Endothelial cell of umbilical vein (primary cell): Measurements from ENCODE around the gene SPDL1. TPM values are rescaled to one million over a fixed set of nuclear protein-coding genes. Genes with fewer than 3 reads are reported as not detected.

Source experiments
- BruUV-seq: library from RNA; stranded (reverse); fragments of 400-500 nt; replicated peaks from 2 replicates; lab custom pipeline; 2021; lab: Mats Ljungman, UMichigan
- CTCF ChIA-PET: fragments of 300-600, 350-600 bp; sonication (Branson Sonifier 250); formaldehyde crosslinking; loops from one replicate; lab custom pipeline; 2021; ENCODE audit warnings: antibody characterized with exemption, inconsistent platforms; lab: Charles Lee
- POLR2A ChIA-PET: fragments of 300-600, 350-600 bp; sonication (Branson Sonifier 250); formaldehyde crosslinking; loops from one replicate; lab custom pipeline; 2021; ENCODE audit warnings: antibody characterized with exemption, inconsistent platforms; lab: Charles Lee
- DNase-seq: peaks from one replicate; pipeline ENCODE4 v3.0.0-alpha.2; 2011; ENCODE audit warnings: low read depth, low spot score
- FAIRE-seq: peaks from 2 replicates; lab custom pipeline; 2011; peaks lifted over from hg19 to GRCh38; lab: Jason Lieb, UNC
- H2AFZ ChIP-seq: 2 replicates; pipeline ENCODE4 v1.6.0; 2012; ENCODE audit warnings: low read depth, low read length, control low read depth, inconsistent platforms
- H3K27ac ChIP-seq: 2 replicates; pipeline ENCODE4 v1.5.1; 2011; ENCODE audit warnings: low read depth, mild to moderate bottlenecking, control low read depth, low read length, moderate library complexity; ENCODE audit not compliant: insufficient read depth
- H3K27me3 ChIP-seq, 2 experiments: 2 replicates each; pipeline versions ENCODE4 v1.6.0 to v1.6.1; 2011; ENCODE audit warnings: low read length in 2 of 2, mixed read lengths in 1 of 2; ENCODE audit not compliant: control insufficient read depth in 2 of 2, insufficient read depth in 2 of 2
- H3K36me3 ChIP-seq, 2 experiments: 2 replicates in 1 of 2; 3 replicates in 1 of 2; pipeline ENCODE4 v1.5.1; 2011; ENCODE audit warnings: low read length in 2 of 2, mild to moderate bottlenecking in 1 of 2, moderate library complexity in 1 of 2; ENCODE audit not compliant: control insufficient read depth in 2 of 2, insufficient read depth in 2 of 2; ENCODE audit errors: extremely low read depth in 1 of 2
- H3K4me1 ChIP-seq: 3 replicates; pipeline ENCODE4 v1.5.1; 2011; ENCODE audit warnings: mild to moderate bottlenecking, low read length; ENCODE audit not compliant: control insufficient read depth, insufficient read depth; ENCODE audit errors: extremely low read depth
- H3K4me2 ChIP-seq: 2 replicates; pipeline ENCODE4 v1.6.1; 2011; ENCODE audit warnings: low read length, control low read depth, mixed read lengths; ENCODE audit not compliant: insufficient read depth
- H3K4me3 ChIP-seq, 3 experiments: fragments of 200-600 bp in 1 of 3; sonication (generic), shearing (Covaris generic) in 1 of 3; replicated peaks in 1 of 3; 2 replicates each; pipeline ENCODE4 v1.5.1; 2011 to 2016; ENCODE audit warnings: control low read depth in 3 of 3, low read length in 3 of 3, mild to moderate bottlenecking in 2 of 3, inconsistent platforms in 1 of 3, low read depth in 1 of 3, moderate library complexity in 1 of 3; ENCODE audit not compliant: insufficient read depth in 1 of 3
- H3K79me2 ChIP-seq: 2 replicates; pipeline ENCODE4 v1.6.0; 2012; ENCODE audit warnings: low read length, inconsistent platforms; ENCODE audit not compliant: control insufficient read depth, insufficient read depth
- H3K9ac ChIP-seq: replicated peaks from 2 replicates; pipeline ENCODE3; 2011; ENCODE audit warnings: low read length, control low read depth; ENCODE audit not compliant: insufficient read depth; ENCODE audit errors: extremely low read depth
- H3K9me1 ChIP-seq: replicated peaks from 3 replicates; pipeline ENCODE4 v1.6.0; 2011; ENCODE audit warnings: mild to moderate bottlenecking, low read length; ENCODE audit not compliant: control insufficient read depth, insufficient read depth; ENCODE audit errors: extremely low read depth
- H3K9me3 ChIP-seq: replicated peaks from 2 replicates; pipeline ENCODE4 v1.5.1; 2012; ENCODE audit warnings: low read length, inconsistent platforms; ENCODE audit not compliant: control insufficient read depth, insufficient read depth
- H4K20me1 ChIP-seq: replicated peaks from 2 replicates; pipeline ENCODE3; 2011; ENCODE audit warnings: mild to moderate bottlenecking, low read length; ENCODE audit not compliant: control insufficient read depth, insufficient read depth; ENCODE audit errors: extremely low read depth
- MYC ChIP-seq: IDR thresholded peaks from one replicate; pipeline ENCODE4 v1.6.1; 2011; ENCODE audit warnings: mild to moderate bottlenecking, low read depth, low read length
- dilution Hi-C: fragments of 300-500 bp; cut with MboI; formaldehyde crosslinking; loops from one replicate; pipeline ENCODE4 v1.15.0; 2019; ENCODE audit warnings: low sequenced_read_pairs; ENCODE audit not compliant: extremely low pct_ligation_motif_present
- intact Hi-C: fragments of 100-400 bp; cut with micrococcal nuclease; formaldehyde crosslinking; loops from one replicate; pipeline ENCODE4 v1.10.0; 2022
- polyA plus RNA-seq, 4 experiments: library from polyadenylated mRNA; depleted of rRNA in 3 of 4; stranded (reverse) in 3 of 4; unstranded in 1 of 4; fragments of >200 nt; gene quantifications; 2 replicates each; pipeline versions ENCODE4 v1.2.1 to v1.2.3, GENCODE V29; 2011 to 2012; ENCODE audit warnings: missing spikeins in 1 of 4
- total RNA-seq: library from RNA; stranded (reverse); gene quantifications from 2 replicates; pipeline ENCODE4 v1.2.3, GENCODE V29; 2021
- TF ChIP-seq, protein P1 (sequence below), 2 donors: IDR thresholded peaks; 1 replicate in 1 of 2; 2 replicates in 1 of 2; pipeline ENCODE4 v1.5.1; 2011; ENCODE audit warnings: low read length in 2 of 2, mild to moderate bottlenecking in 2 of 2, moderate library complexity in 2 of 2, control low read depth in 1 of 2, inconsistent platforms in 1 of 2, low read depth in 1 of 2; ENCODE audit not compliant: insufficient read depth in 1 of 2; ENCODE audit errors: extremely low read depth in 1 of 2
- TF ChIP-seq, protein P2 (sequence below): IDR thresholded peaks from 2 replicates; pipeline ENCODE4 v1.6.1; 2011; ENCODE audit not compliant: insufficient read depth, insufficient read length

The SPDL1 gene
- total and polyA plus RNA-seq, 2 donors (not counting 3 experiments of a cell fraction or from before 2014, with no cell fraction given) = 19.7 to 51.8 TPM

DNA sequence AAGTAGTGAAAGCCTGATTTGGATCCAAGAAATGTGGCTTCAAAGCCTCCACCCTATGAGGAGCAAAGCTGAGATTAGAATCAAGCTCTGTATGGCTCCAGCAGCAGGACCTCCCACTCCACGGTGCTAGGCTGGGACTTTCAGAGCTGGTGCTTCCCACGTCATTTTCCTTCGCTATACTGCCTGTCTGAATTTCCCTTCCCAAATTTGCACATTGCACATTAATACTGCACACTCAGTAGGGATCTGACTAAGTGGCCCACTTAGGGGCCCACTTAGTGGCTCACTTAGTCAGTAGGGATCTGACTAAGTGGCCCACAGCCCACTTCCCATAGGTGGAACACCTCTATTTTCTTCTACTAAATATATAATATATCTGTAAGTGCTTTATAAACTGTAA lies 14.1 kb upstream of the SPDL1 start:
- H3K4me2 ChIP-seq = no peak overlapping the region
- DNase-seq (no peak), FAIRE-seq (no peak)
- H3K79me2 ChIP-seq = no peaks in the 10 kb centered on the region
- H3K4me3 ChIP-seq = no peak overlapping the region
- H2AFZ ChIP-seq = no peak overlapping the region
- no peaks in the 10 kb centered on the region for H4K20me1 ChIP-seq
- no peak overlapping the region for H3K27ac ChIP-seq
- TF ChIP-seq, protein P1, sequence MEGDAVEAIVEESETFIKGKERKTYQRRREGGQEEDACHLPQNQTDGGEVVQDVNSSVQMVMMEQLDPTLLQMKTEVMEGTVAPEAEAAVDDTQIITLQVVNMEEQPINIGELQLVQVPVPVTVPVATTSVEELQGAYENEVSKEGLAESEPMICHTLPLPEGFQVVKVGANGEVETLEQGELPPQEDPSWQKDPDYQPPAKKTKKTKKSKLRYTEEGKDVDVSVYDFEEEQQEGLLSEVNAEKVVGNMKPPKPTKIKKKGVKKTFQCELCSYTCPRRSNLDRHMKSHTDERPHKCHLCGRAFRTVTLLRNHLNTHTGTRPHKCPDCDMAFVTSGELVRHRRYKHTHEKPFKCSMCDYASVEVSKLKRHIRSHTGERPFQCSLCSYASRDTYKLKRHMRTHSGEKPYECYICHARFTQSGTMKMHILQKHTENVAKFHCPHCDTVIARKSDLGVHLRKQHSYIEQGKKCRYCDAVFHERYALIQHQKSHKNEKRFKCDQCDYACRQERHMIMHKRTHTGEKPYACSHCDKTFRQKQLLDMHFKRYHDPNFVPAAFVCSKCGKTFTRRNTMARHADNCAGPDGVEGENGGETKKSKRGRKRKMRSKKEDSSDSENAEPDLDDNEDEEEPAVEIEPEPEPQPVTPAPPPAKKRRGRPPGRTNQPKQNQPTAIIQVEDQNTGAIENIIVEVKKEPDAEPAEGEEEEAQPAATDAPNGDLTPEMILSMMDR (IDR thresholded peaks at IDR 0.05; ENCODE audit: extremely low read depth in 1 of 2, insufficient read depth in 1 of 2, low read depth in 1 of 2, low read length in 2 of 2) = no peak
- TF ChIP-seq, protein P2, sequence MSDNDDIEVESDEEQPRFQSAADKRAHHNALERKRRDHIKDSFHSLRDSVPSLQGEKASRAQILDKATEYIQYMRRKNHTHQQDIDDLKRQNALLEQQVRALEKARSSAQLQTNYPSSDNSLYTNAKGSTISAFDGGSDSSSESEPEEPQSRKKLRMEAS = no peak
- dilution Hi-C loops (no loop called here), intact Hi-C loops (no loop called here)
- ChIA-PET POLR2A (no interaction called here), CTCF (interaction anchor here (1.5 to 1.9 kb wide), 4 partner anchors 10 to 582 kb away, joined by 3 to 8 read pairs (median 5); partner anchors contain the start of gene SPDL1)
- BruUV-seq = no TSS peak
- no peaks in the 10 kb centered on the region for H3K9me1 ChIP-seq
- H3K36me3 ChIP-seq = no peaks in the 10 kb centered on the region
- no peaks in the 10 kb centered on the region for H3K4me1 ChIP-seq
- no peak overlapping the region for H3K9ac ChIP-seq
- H3K27me3 ChIP-seq = peaks cover 5 to 8% of the 10 kb centered on the region in 2 experiments
- H3K9me3 ChIP-seq = no peaks in the 10 kb centered on the region

DNA sequence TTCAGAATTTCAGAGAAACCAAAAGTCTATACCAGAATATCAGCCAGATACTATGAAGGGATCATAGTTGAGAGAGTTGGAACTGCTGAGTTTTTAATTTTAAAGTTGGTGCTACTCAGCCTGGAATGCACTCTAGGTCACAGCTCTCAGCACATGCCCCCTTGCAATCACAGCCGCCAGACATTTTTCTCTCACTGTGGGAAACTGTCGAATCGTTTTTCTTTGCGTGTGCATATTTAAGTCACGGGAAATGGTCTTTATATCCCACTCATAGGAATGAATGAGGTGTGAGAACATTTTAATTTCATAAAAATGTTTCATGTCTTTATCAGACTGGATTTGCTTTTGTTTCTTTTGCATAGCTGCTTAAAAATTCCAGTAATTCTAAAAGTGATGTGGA lies 12.2 kb upstream of the SPDL1 start:
- no peak for TF ChIP-seq MYC
- Histone ChIP-seq H3K79me2 (no peaks in the 10 kb centered on the region), H3K27me3 (peaks cover 19 to 26% of the 10 kb centered on the region in 2 experiments), H3K4me2 (no peak overlapping the region), H3K4me1 (no peaks in the 10 kb centered on the region), H3K9ac (no peak overlapping the region), H3K36me3 (no peaks in the 10 kb centered on the region), H3K27ac (no peak overlapping the region), H2AFZ (no peak overlapping the region), H3K4me3 (no peak overlapping the region), H4K20me1 (no peaks in the 10 kb centered on the region), H3K9me1 (no peaks in the 10 kb centered on the region), H3K9me3 (no peaks in the 10 kb centered on the region)
- dilution Hi-C loops (no loop called here), intact Hi-C loops (no loop called here)
- DNase-seq (no peak), FAIRE-seq (no peak)
- POLR2A ChIA-PET = no interaction called here
- CTCF ChIA-PET = interaction anchor here (1.0 to 1.2 kb wide), 2 partner anchors 10 to 584 kb away, joined by 3 to 6 read pairs; no protein-coding TSS in a partner anchor
- BruUV-seq = no TSS peak
